ENCODE data around the gene ARHGAP19. TPM values are rescaled to one million over a fixed set of nuclear protein-coding genes. Genes with fewer than 3 reads are reported as not detected.

ARHGAP19 gene
- total and polyA plus RNA-seq, 8 donors: 1.2 to 16.2 (median 6.3) TPM

GRCh38 chr10:97254694-97255093 is 37.7 kb downstream of the ARHGAP19 start:
- WGBS, 5 donors: 94 to 99% (median 98%) methylated on average over 3 of the region's 3 CpGs
- H3K27me3 ChIP-seq: no peaks in the 10 kb centered on the region
- intact Hi-C loops (cut with DNase I; ENCODE audit: low total_unique reads): no loop called here

GRCh38 chr10:97250952-97251351 is 41.5 kb downstream of the ARHGAP19 start:
- 96 to 100% (median 100%) methylated on average over 1 of the region's 1 CpG for WGBS, 5 donors
- no peak for DNase-seq
- H3K4me3 ChIP-seq: no peak overlapping the region
- no peaks in the 10 kb centered on the region for H3K27me3 ChIP-seq
- TF ChIP-seq POLR2A (IDR thresholded peaks at IDR 0.05) (no peak), EP300 (IDR thresholded peaks at IDR 0.05) (no peak), CTCF (IDR thresholded peaks at IDR 0.05) (no peak), POLR2AphosphoS5 (IDR thresholded peaks at IDR 0.05) (no peak)
- H3K27ac ChIP-seq: no peak overlapping the region
- no peaks in the 10 kb centered on the region for H3K9me3 ChIP-seq
- H3K4me1 ChIP-seq: no peaks in the 10 kb centered on the region
- intact Hi-C loops (cut with DNase I; ENCODE audit: low total_unique reads): no loop called here
- H3K36me3 ChIP-seq: peaks cover 7 to 56% (median 41%) of the 10 kb centered on the region in 4 donors

More at GRCh38 chr10:97254694-97255093, 37.7 kb downstream of the ARHGAP19 start:
- Histone ChIP-seq H3K4me1 (no peaks in the 10 kb centered on the region), H3K4me3 (no peak overlapping the region), H3K27ac (no peak overlapping the region), H3K9me3 (no peaks in the 10 kb centered on the region), H3K36me3 (peaks cover 13 to 63% (median 51%) of the 10 kb centered on the region in 4 donors)
- TF ChIP-seq POLR2A (IDR thresholded peaks at IDR 0.05): no peak
- no peak for TF ChIP-seq POLR2AphosphoS5 (IDR thresholded peaks at IDR 0.05)
- no peak for TF ChIP-seq CTCF (IDR thresholded peaks at IDR 0.05)
- TF ChIP-seq EP300 (IDR thresholded peaks at IDR 0.05): no peak
- no peak for DNase-seq

- Histone ChIP-seq H3K4me3 (no peak overlapping the region), H3K4me1 (no peaks in the 10 kb centered on the region), H3K27me3 (no peaks in the 10 kb centered on the region), H3K9me3 (no peaks in the 10 kb centered on the region), H3K27ac (no peak overlapping the region), H3K36me3 (peaks cover 6 to 75% (median 60%) of the 10 kb centered on the region in 4 donors)
- 80 to 90% (median 88%) methylated on average over 5 of the region's 5 CpGs for WGBS, 5 donors
- no peak for TF ChIP-seq EP300 (IDR thresholded peaks at IDR 0.05)
- TF ChIP-seq CTCF (IDR thresholded peaks at IDR 0.05): no peak
- no peak for TF ChIP-seq POLR2AphosphoS5 (IDR thresholded peaks at IDR 0.05)
- TF ChIP-seq POLR2A (IDR thresholded peaks at IDR 0.05): no peak
- intact Hi-C loops (cut with DNase I; ENCODE audit: low total_unique reads): no loop called here
- no peak for DNase-seq
Measured at GRCh38 chr10:97243836-97244235, 48.6 kb downstream of the ARHGAP19 start.

- no peak for TF ChIP-seq POLR2AphosphoS5 (IDR thresholded peaks at IDR 0.05)
- no peak for DNase-seq
- Histone ChIP-seq H3K4me3 (no peak overlapping the region), H3K4me1 (no peaks in the 10 kb centered on the region), H3K9me3 (no peaks in the 10 kb centered on the region), H3K36me3 (peaks cover 2 to 66% (median 43%) of the 10 kb centered on the region in 4 donors), H3K27me3 (no peaks in the 10 kb centered on the region), H3K27ac (no peak overlapping the region)
- 86 to 99% (median 97%) methylated on average over 5 of the region's 5 CpGs for WGBS, 5 donors
- intact Hi-C loops (cut with DNase I; ENCODE audit: low total_unique reads): no loop called here
Measured at GRCh38 chr10:97238855-97239254, 53.6 kb downstream of the ARHGAP19 start.

GRCh38 chr10:97235353-97235752 is 57.1 kb downstream of the ARHGAP19 start:
- Histone ChIP-seq H3K4me1 (no peaks in the 10 kb centered on the region), H3K36me3 (peaks cover 8 to 54% (median 35%) of the 10 kb centered on the region in 4 donors), H3K27ac (no peak overlapping the region), H3K9me3 (no peaks in the 10 kb centered on the region), H3K4me3 (no peak overlapping the region), H3K27me3 (no peaks in the 10 kb centered on the region)
- intact Hi-C loops (cut with DNase I; ENCODE audit: low total_unique reads): no loop called here
- TF ChIP-seq EP300 (IDR thresholded peaks at IDR 0.05): no peak
- no peak for TF ChIP-seq POLR2AphosphoS5 (IDR thresholded peaks at IDR 0.05)
- no peak for TF ChIP-seq CTCF (IDR thresholded peaks at IDR 0.05)
- no peak for TF ChIP-seq POLR2A (IDR thresholded peaks at IDR 0.05)
- 89 to 96% (median 94%) methylated on average over 4 of the region's 4 CpGs for WGBS, 5 donors
- DNase-seq: no peak
